ENCODE measurements around the gene CHD6.

GRCh38 chr20:41505184-41505583 is 113.0 kb downstream of the CHD6 start:
- TF ChIP-seq, protein P1, sequence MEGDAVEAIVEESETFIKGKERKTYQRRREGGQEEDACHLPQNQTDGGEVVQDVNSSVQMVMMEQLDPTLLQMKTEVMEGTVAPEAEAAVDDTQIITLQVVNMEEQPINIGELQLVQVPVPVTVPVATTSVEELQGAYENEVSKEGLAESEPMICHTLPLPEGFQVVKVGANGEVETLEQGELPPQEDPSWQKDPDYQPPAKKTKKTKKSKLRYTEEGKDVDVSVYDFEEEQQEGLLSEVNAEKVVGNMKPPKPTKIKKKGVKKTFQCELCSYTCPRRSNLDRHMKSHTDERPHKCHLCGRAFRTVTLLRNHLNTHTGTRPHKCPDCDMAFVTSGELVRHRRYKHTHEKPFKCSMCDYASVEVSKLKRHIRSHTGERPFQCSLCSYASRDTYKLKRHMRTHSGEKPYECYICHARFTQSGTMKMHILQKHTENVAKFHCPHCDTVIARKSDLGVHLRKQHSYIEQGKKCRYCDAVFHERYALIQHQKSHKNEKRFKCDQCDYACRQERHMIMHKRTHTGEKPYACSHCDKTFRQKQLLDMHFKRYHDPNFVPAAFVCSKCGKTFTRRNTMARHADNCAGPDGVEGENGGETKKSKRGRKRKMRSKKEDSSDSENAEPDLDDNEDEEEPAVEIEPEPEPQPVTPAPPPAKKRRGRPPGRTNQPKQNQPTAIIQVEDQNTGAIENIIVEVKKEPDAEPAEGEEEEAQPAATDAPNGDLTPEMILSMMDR (IDR thresholded peaks at IDR 0.05): no peak
- TF ChIP-seq POLR2A (IDR thresholded peaks at IDR 0.05): no peak

All from right lobe of liver (tissue), 4 donors.